Breast epithelium (tissue), 4 donors: ENCODE results near the gene GNB3. TPM values are rescaled to one million over a fixed set of nuclear protein-coding genes. Genes with fewer than 3 reads are reported as not detected.

Experiments
- DNase-seq, 2 donors: peaks; one replicate each; pipeline ENCODE4 v3.0.0-alpha.2; 2019; ENCODE audit warnings: low spot score in 2 of 2
- H3K27ac ChIP-seq, 2 donors: fragments of 200-600 bp; sonication (generic) in 1 of 2; one replicate each; pipeline ENCODE4 v1.5.1; 2016 to 2019; ENCODE audit warnings: mild to moderate bottlenecking in 1 of 2
- H3K27me3 ChIP-seq, 2 donors: fragments of 200-600 bp; sonication (generic) in 1 of 2; one replicate each; pipeline versions ENCODE4 v1.5.1 to v1.6.0; 2017 to 2019; ENCODE audit warnings: control low read depth in 1 of 2, mild to moderate bottlenecking in 1 of 2
- H3K36me3 ChIP-seq: fragments of 200-600 bp; one replicate; pipeline ENCODE4 v1.5.1; 2019
- H3K4me1 ChIP-seq, 2 donors: fragments of 200-600 bp; sonication (generic); one replicate each; pipeline ENCODE4 v1.5.1; 2016 to 2019; ENCODE audit warnings: control low read depth in 1 of 2
- H3K4me3 ChIP-seq, 3 donors: fragments of 200-600 bp; sonication (generic); 1 replicate in 2 of 3; 2 replicates in 1 of 3; pipeline ENCODE4 v1.5.1; 2016 to 2019; ENCODE audit warnings: mild to moderate bottlenecking in 3 of 3, moderate library complexity in 2 of 3
- H3K9me3 ChIP-seq, 2 donors: fragments of 200-600 bp; sonication (generic) in 1 of 2; one replicate each; pipeline ENCODE4 v1.5.1; 2016 to 2019; ENCODE audit warnings: control low read depth in 1 of 2
- POLR2A ChIP-seq: fragments of 450-650 bp; IDR thresholded peaks from one replicate; pipeline ENCODE4 v1.6.1; 2016; ENCODE audit warnings: antibody characterized with exemption, mild to moderate bottlenecking, moderate library complexity
- POLR2AphosphoS5 ChIP-seq, 3 donors: sonication (generic); formaldehyde crosslinking; IDR thresholded peaks; one replicate each; pipeline ENCODE4 v1.6.1; 2017; ENCODE audit warnings: antibody characterized with exemption in 3 of 3
- intact Hi-C: fragments of 100-400 bp; cut with DNase I; formaldehyde crosslinking; loops from one replicate; pipeline ENCODE4 v1.15.1; 2023; ENCODE audit warnings: low total_unique reads
- total RNA-seq, 3 donors: library from RNA; depleted of rRNA; stranded (reverse); fragments of >200 nt; gene quantifications; one replicate each; pipeline ENCODE4 v1.1.0, GENCODE V29; 2016
- TF ChIP-seq, protein P1 (sequence below), 3 donors: fragments of 450-650 bp; IDR thresholded peaks; one replicate each; pipeline ENCODE4 v1.5.1; 2016 to 2017; ENCODE audit warnings: antibody characterized with exemption in 3 of 3, mild to moderate bottlenecking in 3 of 3, moderate library complexity in 3 of 3

GNB3 gene
- total RNA-seq, 3 donors from 2014 or later, result 0.80 to 3.3 (median 2.2) TPM

DNA sequence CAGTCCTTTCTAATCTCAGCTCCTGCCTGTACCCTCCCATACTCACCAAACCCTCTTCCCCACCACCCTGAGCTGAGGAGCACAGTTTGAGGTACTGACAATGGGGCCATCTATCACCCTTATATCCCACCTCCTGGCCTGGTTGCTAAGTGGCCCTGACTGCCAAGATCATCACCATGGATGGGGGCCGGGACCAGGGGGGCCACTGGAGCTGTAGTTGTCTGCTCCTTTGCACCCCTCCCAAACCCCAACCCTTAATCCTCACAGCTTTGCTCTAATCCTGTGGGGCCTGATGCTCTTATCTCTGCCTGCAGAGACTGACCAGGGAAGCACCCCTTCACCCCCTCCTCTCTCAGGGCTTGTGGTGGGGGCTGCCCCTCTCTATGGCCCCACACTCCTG lies 395 bp upstream of the GNB3 start:
- H3K4me1 ChIP-seq, result no peaks in the 10 kb centered on the region
- intact Hi-C loops, result no loop called here
- TF ChIP-seq, protein P1, sequence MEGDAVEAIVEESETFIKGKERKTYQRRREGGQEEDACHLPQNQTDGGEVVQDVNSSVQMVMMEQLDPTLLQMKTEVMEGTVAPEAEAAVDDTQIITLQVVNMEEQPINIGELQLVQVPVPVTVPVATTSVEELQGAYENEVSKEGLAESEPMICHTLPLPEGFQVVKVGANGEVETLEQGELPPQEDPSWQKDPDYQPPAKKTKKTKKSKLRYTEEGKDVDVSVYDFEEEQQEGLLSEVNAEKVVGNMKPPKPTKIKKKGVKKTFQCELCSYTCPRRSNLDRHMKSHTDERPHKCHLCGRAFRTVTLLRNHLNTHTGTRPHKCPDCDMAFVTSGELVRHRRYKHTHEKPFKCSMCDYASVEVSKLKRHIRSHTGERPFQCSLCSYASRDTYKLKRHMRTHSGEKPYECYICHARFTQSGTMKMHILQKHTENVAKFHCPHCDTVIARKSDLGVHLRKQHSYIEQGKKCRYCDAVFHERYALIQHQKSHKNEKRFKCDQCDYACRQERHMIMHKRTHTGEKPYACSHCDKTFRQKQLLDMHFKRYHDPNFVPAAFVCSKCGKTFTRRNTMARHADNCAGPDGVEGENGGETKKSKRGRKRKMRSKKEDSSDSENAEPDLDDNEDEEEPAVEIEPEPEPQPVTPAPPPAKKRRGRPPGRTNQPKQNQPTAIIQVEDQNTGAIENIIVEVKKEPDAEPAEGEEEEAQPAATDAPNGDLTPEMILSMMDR (IDR thresholded peaks at IDR 0.05), result no peak
- TF ChIP-seq POLR2A (no peak), POLR2AphosphoS5 (IDR thresholded peaks at IDR 0.05) (no peak)
- no peaks in the 10 kb centered on the region for H3K9me3 ChIP-seq
- no peak overlapping the region for H3K27ac ChIP-seq
- no peaks in the 10 kb centered on the region for H3K36me3 ChIP-seq
- no peak overlapping the region for H3K4me3 ChIP-seq
- H3K27me3 ChIP-seq, result no peaks in the 10 kb centered on the region
- DNase-seq, result no peak

DNA sequence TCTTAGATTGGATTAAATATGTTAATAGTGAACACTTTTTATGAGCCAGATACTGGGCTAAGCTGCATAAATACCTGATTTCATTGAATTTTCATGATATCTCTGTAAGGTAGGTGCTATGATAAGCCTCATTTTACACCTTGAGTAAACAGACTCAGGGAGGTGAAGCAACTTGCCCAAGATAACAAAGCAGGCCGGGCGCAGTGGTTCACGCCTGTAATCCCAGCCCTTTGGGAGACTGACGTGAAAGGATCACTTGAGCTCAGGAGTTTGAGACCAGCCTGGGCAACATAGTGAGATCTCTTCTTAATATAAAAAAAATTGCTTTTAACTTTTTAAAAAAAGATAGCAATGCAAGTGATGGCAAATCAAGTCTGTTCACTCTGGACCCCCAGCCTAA lies 1.4 kb downstream of the GNB3 start:
- H3K36me3 ChIP-seq, result no peaks in the 10 kb centered on the region
- H3K4me1 ChIP-seq, result no peaks in the 10 kb centered on the region
- H3K27me3 ChIP-seq, result no peaks in the 10 kb centered on the region
- intact Hi-C loops, result no loop called here
- no peak overlapping the region for H3K4me3 ChIP-seq
- TF ChIP-seq POLR2A (no peak), POLR2AphosphoS5 (IDR thresholded peaks at IDR 0.05) (no peak)
- TF ChIP-seq, protein P1 (IDR thresholded peaks at IDR 0.05), result no peak
- DNase-seq, result no peak
- H3K27ac ChIP-seq, result no peak overlapping the region
- H3K9me3 ChIP-seq, result no peaks in the 10 kb centered on the region

DNA sequence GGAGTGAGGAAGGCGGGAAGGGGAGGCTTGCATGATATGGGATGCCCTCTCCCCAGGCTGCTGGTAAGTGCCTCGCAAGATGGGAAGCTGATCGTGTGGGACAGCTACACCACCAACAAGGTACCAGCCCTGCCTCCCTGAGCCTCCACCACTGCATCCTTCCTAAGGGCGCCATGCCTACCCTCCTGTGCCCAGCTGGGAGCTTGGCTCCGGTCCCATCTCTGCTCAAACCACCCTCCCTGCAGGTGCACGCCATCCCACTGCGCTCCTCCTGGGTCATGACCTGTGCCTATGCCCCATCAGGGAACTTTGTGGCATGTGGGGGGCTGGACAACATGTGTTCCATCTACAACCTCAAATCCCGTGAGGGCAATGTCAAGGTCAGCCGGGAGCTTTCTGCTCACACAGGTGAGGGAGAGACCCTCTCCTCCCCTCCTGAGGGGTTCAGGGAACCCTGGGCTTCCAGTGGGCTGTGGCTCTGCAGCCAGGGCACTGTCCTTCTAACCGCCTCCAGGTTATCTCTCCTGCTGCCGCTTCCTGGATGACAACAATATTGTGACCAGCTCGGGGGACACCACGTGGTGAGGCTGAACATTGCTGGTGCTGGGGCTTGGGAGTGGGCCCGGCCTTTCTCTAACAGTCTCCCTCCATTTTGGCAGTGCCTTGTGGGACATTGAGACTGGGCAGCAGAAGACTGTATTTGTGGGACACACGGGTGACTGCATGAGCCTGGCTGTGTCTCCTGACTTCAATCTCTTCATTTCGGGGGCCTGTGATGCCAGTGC lies 2.6 kb downstream of the GNB3 start:
- no peak for DNase-seq
- Histone ChIP-seq H3K36me3 (no peaks in the 10 kb centered on the region), H3K4me1 (no peaks in the 10 kb centered on the region), H3K4me3 (no peak overlapping the region), H3K27me3 (no peaks in the 10 kb centered on the region), H3K27ac (no peak overlapping the region), H3K9me3 (no peaks in the 10 kb centered on the region)
- intact Hi-C loops, result no loop called here
- TF ChIP-seq POLR2AphosphoS5 (IDR thresholded peaks at IDR 0.05), result no peak
- no peak for TF ChIP-seq POLR2A
- TF ChIP-seq, protein P1 (IDR thresholded peaks at IDR 0.05), result no peak

DNA sequence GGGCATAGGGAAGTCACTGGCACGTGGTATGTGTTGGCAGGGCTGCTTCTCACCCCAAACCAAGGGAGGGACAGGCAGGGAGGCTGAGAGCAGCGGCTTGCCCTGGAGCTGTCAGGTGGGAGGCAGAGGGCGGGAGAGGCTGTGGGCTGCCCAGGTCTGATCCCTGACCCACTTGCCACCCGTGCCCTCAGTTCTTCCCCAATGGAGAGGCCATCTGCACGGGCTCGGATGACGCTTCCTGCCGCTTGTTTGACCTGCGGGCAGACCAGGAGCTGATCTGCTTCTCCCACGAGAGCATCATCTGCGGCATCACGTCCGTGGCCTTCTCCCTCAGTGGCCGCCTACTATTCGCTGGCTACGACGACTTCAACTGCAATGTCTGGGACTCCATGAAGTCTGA lies 4.7 kb downstream of the GNB3 start:
- Histone ChIP-seq H3K36me3 (no peaks in the 10 kb centered on the region), H3K4me1 (no peaks in the 10 kb centered on the region), H3K4me3 (no peak overlapping the region), H3K9me3 (no peaks in the 10 kb centered on the region), H3K27me3 (no peaks in the 10 kb centered on the region), H3K27ac (no peak overlapping the region)
- intact Hi-C loops, result no loop called here
- TF ChIP-seq POLR2A (no peak), POLR2AphosphoS5 (IDR thresholded peaks at IDR 0.05) (no peak)
- TF ChIP-seq, protein P1 (IDR thresholded peaks at IDR 0.05), result no peak
- no peak for DNase-seq

DNA sequence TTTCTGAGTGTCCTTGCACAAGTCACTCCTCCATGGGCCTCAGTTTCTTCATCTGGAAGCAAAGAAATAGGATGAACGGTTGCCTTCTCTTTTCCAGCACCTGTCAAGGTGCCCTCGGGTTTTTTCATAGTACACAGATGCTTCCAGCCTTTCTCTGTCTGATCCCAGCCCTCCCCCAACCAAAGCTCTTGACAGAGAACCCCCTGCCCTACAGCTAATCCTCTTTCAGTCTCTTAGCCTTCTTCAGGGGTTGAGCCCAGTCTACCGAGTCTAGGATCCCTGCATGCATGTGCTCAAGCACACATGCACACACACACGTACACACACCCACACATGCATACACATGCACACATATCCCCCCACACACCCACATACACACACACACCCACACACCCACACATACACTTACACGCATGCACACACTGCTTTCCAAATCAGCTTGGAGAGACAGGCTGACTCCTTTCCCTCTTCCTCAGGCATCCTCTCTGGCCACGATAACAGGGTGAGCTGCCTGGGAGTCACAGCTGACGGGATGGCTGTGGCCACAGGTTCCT lies 5.7 kb downstream of the GNB3 start:
- TF ChIP-seq POLR2AphosphoS5 (IDR thresholded peaks at IDR 0.05), result no peak
- no peak for TF ChIP-seq POLR2A
- TF ChIP-seq, protein P1 (IDR thresholded peaks at IDR 0.05), result no peak
- Histone ChIP-seq H3K4me3 (no peak overlapping the region), H3K9me3 (no peaks in the 10 kb centered on the region), H3K27ac (no peak overlapping the region), H3K4me1 (no peaks in the 10 kb centered on the region), H3K36me3 (no peaks in the 10 kb centered on the region), H3K27me3 (no peaks in the 10 kb centered on the region)
- intact Hi-C loops, result no loop called here
- no peak for DNase-seq
